ENCODE results near the gene PDCD7.
A peak's percentile ranks its signal among the peaks of the same experiment; 100 is the strongest.

- TF ChIP-seq CTCF (IDR thresholded peaks at IDR 0.05) (peak; percentile 87), POLR2AphosphoS5 (IDR thresholded peaks at IDR 0.05; ENCODE audit: low read depth, low read length) (no peak)
These were observed 55.6 kb downstream of the PDCD7 start for GRCh38 chr15:65077981-65078352.

Data from Panc1 (cell line).